ENCODE data around the gene PLXNA4. TPM values are rescaled to one million over a fixed set of nuclear protein-coding genes. Genes with fewer than 3 reads are reported as not detected.

Gene PLXNA4
- total RNA-seq, 1 experiment from 2014 or later, result not detected

DNA sequence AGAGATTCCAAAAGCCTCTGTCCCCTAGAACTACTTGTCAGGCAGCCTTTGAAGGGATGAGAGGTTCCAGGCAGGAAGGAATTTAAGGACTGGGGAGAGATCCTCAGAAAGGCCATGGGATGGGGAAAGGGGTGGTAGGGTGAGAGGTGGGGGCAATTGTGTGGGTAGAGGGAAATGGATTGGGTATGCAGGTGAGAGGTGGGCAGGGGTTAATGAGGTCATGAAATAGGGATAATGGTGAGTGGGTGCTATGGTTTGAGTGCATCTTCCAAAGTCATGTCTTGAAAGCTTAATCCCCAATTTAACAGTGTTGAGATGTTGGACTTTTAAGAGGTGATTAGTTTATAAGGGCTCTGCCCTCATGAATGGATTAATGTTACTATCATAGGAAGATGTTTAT, 383.5 kb downstream of the PLXNA4 start:
- Mint-ChIP-seq H3K36me3 (ENCODE audit: insufficient read depth, unreplicated experiment) (no peaks in the 10 kb centered on the region), H3K4me1 (ENCODE audit: insufficient read depth, unreplicated experiment) (no peaks in the 10 kb centered on the region), H3K9me3 (ENCODE audit: unreplicated experiment) (no peaks in the 10 kb centered on the region), H3K27me3 (ENCODE audit: insufficient read depth, unreplicated experiment) (peaks cover 1% of the 10 kb centered on the region), H3K4me3 (ENCODE audit: unreplicated experiment) (no peak overlapping the region), H3K27ac (ENCODE audit: low read depth, unreplicated experiment) (no peak overlapping the region)
- TF ChIP-seq, protein P1, sequence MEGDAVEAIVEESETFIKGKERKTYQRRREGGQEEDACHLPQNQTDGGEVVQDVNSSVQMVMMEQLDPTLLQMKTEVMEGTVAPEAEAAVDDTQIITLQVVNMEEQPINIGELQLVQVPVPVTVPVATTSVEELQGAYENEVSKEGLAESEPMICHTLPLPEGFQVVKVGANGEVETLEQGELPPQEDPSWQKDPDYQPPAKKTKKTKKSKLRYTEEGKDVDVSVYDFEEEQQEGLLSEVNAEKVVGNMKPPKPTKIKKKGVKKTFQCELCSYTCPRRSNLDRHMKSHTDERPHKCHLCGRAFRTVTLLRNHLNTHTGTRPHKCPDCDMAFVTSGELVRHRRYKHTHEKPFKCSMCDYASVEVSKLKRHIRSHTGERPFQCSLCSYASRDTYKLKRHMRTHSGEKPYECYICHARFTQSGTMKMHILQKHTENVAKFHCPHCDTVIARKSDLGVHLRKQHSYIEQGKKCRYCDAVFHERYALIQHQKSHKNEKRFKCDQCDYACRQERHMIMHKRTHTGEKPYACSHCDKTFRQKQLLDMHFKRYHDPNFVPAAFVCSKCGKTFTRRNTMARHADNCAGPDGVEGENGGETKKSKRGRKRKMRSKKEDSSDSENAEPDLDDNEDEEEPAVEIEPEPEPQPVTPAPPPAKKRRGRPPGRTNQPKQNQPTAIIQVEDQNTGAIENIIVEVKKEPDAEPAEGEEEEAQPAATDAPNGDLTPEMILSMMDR (IDR thresholded peaks at IDR 0.05; ENCODE audit: unreplicated experiment), result no peak
- ChIA-PET POLR2A (no interaction called here), CTCF (no interaction called here)
- intact Hi-C loops (cut with micrococcal nuclease), result no loop called here
- no peak for DNase-seq (ENCODE audit: unreplicated experiment)
- no TSS peak for BruUV-seq (replicated peaks)

DNA sequence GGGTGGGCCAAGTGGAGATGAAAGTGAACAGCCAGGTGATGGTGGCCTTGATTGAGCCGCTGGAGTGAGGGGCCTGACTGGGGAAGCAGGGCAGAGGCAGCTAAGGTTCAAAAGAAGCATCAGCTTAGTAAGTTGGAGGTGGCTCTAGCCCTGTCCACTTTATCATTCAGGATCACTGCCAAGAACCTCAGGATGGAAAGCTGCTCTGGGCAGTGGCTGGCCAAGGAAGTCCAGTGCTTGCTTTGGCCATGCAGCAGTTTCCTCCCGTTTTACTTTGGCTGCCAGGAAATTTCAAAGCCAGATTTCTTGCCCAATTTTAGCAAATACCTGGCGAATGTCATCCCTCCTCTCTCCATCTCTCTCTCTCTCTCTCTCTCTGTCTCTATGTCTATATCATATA, 384.9 kb downstream of the PLXNA4 start:
- BruUV-seq (replicated peaks), result no TSS peak
- ChIA-PET POLR2A (no interaction called here), CTCF (no interaction called here)
- H3K36me3 Mint-ChIP-seq (ENCODE audit: insufficient read depth, unreplicated experiment), result no peaks in the 10 kb centered on the region
- no peaks in the 10 kb centered on the region for H3K27me3 Mint-ChIP-seq (ENCODE audit: insufficient read depth, unreplicated experiment)
- intact Hi-C loops (cut with micrococcal nuclease), result no loop called here
- TF ChIP-seq, protein P1 (IDR thresholded peaks at IDR 0.05; ENCODE audit: unreplicated experiment), result no peak
- DNase-seq (ENCODE audit: unreplicated experiment), result no peak
- H3K9me3 Mint-ChIP-seq (ENCODE audit: unreplicated experiment), result peaks cover 9% of the 10 kb centered on the region
- H3K4me1 Mint-ChIP-seq (ENCODE audit: insufficient read depth, unreplicated experiment), result no peaks in the 10 kb centered on the region
- H3K4me3 Mint-ChIP-seq (ENCODE audit: unreplicated experiment), result no peak overlapping the region
- no peak overlapping the region for H3K27ac Mint-ChIP-seq (ENCODE audit: low read depth, unreplicated experiment)

GRCh38 chr7:132190683-132191082, 385.6 kb downstream of the PLXNA4 start:
- TF ChIP-seq, protein P1 (IDR thresholded peaks at IDR 0.05; ENCODE audit: unreplicated experiment), result no peak
- Mint-ChIP-seq H3K4me1 (ENCODE audit: insufficient read depth, unreplicated experiment) (no peaks in the 10 kb centered on the region), H3K27ac (ENCODE audit: low read depth, unreplicated experiment) (no peak overlapping the region), H3K27me3 (ENCODE audit: insufficient read depth, unreplicated experiment) (no peaks in the 10 kb centered on the region), H3K4me3 (ENCODE audit: unreplicated experiment) (no peak overlapping the region), H3K36me3 (ENCODE audit: insufficient read depth, unreplicated experiment) (no peaks in the 10 kb centered on the region), H3K9me3 (ENCODE audit: unreplicated experiment) (peaks cover 9% of the 10 kb centered on the region)
- POLR2A ChIA-PET, result no interaction called here
- BruUV-seq (replicated peaks), result no TSS peak
- CTCF ChIA-PET, result no interaction called here
- intact Hi-C loops (cut with micrococcal nuclease), result no loop called here
- DNase-seq (ENCODE audit: unreplicated experiment), result no peak

DNA sequence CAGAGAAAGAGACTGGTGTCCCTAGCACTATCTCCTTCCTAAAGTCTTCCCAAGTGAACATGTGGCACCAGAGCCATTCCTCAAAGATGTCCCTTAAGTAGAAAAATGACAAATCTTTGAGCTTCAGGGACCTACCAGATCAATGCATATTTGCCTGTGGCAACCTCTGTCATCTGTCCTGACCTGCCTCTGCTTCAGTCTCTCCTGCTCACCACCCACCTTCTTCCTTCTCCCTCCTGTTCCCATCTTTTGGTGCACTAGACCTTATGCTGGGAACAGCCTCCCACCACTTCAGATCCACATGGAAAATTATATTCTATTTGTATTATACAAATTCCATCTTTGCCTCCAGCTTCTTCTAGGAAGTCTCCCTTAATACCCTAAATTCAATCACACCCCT, 386.4 kb downstream of the PLXNA4 start:
- TF ChIP-seq, protein P1 (IDR thresholded peaks at IDR 0.05; ENCODE audit: unreplicated experiment), result no peak
- no peak overlapping the region for H3K27ac Mint-ChIP-seq (ENCODE audit: low read depth, unreplicated experiment)
- BruUV-seq (replicated peaks), result no TSS peak
- intact Hi-C loops (cut with micrococcal nuclease), result no loop called here
- no peaks in the 10 kb centered on the region for H3K36me3 Mint-ChIP-seq (ENCODE audit: insufficient read depth, unreplicated experiment)
- H3K4me1 Mint-ChIP-seq (ENCODE audit: insufficient read depth, unreplicated experiment), result no peaks in the 10 kb centered on the region
- H3K27me3 Mint-ChIP-seq (ENCODE audit: insufficient read depth, unreplicated experiment), result no peaks in the 10 kb centered on the region
- ChIA-PET POLR2A (no interaction called here), CTCF (interaction anchor here (0.6 kb wide), 1 partner anchor 391 kb away, joined by 3 read pairs; no protein-coding TSS in a partner anchor)
- DNase-seq (ENCODE audit: unreplicated experiment), result no peak
- H3K4me3 Mint-ChIP-seq (ENCODE audit: unreplicated experiment), result no peak overlapping the region
- H3K9me3 Mint-ChIP-seq (ENCODE audit: unreplicated experiment), result peaks cover 9% of the 10 kb centered on the region
